Choroid plexus epithelial cell (primary cell): ENCODE results near the gene HSPA1A.

ENCODE experiments used
- DNase-seq: peaks from one replicate; pipeline ENCODE4 v3.0.0-alpha.2; 2010; ENCODE audit warnings: low read depth
- H3K4me3 ChIP-seq: 2 replicates; pipeline ENCODE4 v1.5.1; 2011; ENCODE audit warnings: low read depth, mild to moderate bottlenecking, control low read depth, low read length, moderate library complexity
- CTCF ChIP-seq: conservative IDR thresholded peaks from 2 replicates; pipeline ENCODE4 v1.5.1; 2011; ENCODE audit warnings: low read depth, mild to moderate bottlenecking, control low read depth, inconsistent platforms, low read length, moderate library complexity

HSPA1A gene

GRCh38 chr6:31776989-31777666 is 38.2 kb upstream of the HSPA1A start, which contains the start of gene VWA7:
VWA7 (minus strand) TSS chr6:31777328; CDS start chr6:31776779, 549 bp downstream.
- H3K4me3 ChIP-seq, result no peak within 1 kb of the TSS
- no peak for TF ChIP-seq CTCF
- peak; percentile 73 for DNase-seq

GRCh38 chr6:31777667-31778050 is 37.7 kb upstream of the HSPA1A start:
- H3K4me3 ChIP-seq, result no peak overlapping the region

GRCh38 chr6:31778193-31778592 is 37.1 kb upstream of the HSPA1A start:
- H3K4me3 ChIP-seq, result no peak overlapping the region
- DNase-seq, result no peak
- TF ChIP-seq CTCF, result no peak

More at GRCh38 chr6:31777667-31778050, 37.7 kb upstream of the HSPA1A start:
- no peak for DNase-seq
- TF ChIP-seq CTCF, result no peak

- DNase-seq, result no peak
- H3K4me3 ChIP-seq, result no peak overlapping the region
- no peak for TF ChIP-seq CTCF
These were observed 36.1 kb upstream of the HSPA1A start for GRCh38 chr6:31778999-31779885.

GRCh38 chr6:31779908-31780307 is 35.4 kb upstream of the HSPA1A start:
- no peak for DNase-seq

GRCh38 chr6:31780507-31781243 is 34.7 kb upstream of the HSPA1A start:
- H3K4me3 ChIP-seq, result no peak overlapping the region
- no peak for TF ChIP-seq CTCF
- DNase-seq, result no peak

More at GRCh38 chr6:31779908-31780307, 35.4 kb upstream of the HSPA1A start:
- no peak overlapping the region for H3K4me3 ChIP-seq
- no peak for TF ChIP-seq CTCF
